Prostate gland (tissue), 2 donors: ENCODE data around the gene MEX3D. TPM values are rescaled to one million over a fixed set of nuclear protein-coding genes. Genes with fewer than 3 reads are reported as not detected.

Experiments
- DNase-seq: peaks from one replicate; pipeline ENCODE4 v3.0.0-alpha.2; 2019; ENCODE audit warnings: low spot score
- H3K27ac ChIP-seq, 2 donors: fragments of 200-600 bp; sonication (generic); 2 replicates each; pipeline ENCODE4 v1.5.1; 2017 to 2019
- H3K27me3 ChIP-seq: fragments of 200-600 bp; sonication (generic); replicated peaks from 2 replicates; pipeline ENCODE4 v1.5.1; 2019; ENCODE audit not compliant: insufficient read depth
- H3K36me3 ChIP-seq, 2 donors: fragments of 200-600 bp; sonication (generic); 1 replicate in 1 of 2; 2 replicates in 1 of 2; pipeline versions ENCODE4 v1.5.1 to v1.8.1; 2017 to 2019
- H3K4me1 ChIP-seq: fragments of 200-600 bp; sonication (generic); replicated peaks from 2 replicates; pipeline ENCODE4 v1.5.1; 2019
- H3K4me3 ChIP-seq, 2 donors: fragments of 200-600 bp; sonication (generic); 2 replicates each; pipeline ENCODE4 v1.5.1; 2017 to 2019
- H3K9me3 ChIP-seq: fragments of 200-600 bp; sonication (generic); 2 replicates; pipeline ENCODE4 v1.5.1; 2017
- POLR2A ChIP-seq: fragments of 450-650 bp; IDR thresholded peaks from one replicate; pipeline ENCODE4 v1.6.1; 2016; ENCODE audit warnings: antibody characterized with exemption, mild to moderate bottlenecking
- POLR2AphosphoS5 ChIP-seq: sonication (generic); formaldehyde crosslinking; IDR thresholded peaks from one replicate; pipeline ENCODE4 v1.6.1; 2017; ENCODE audit warnings: antibody characterized with exemption
- WGBS: methylation state at CpG from one replicate; pipeline ENCODE4 v1.1.5; 2018; 5-methylcytosine and 5-hydroxymethylcytosine counted together
- intact Hi-C: fragments of 100-400 bp; cut with DNase I; formaldehyde crosslinking; loops from one replicate; pipeline ENCODE4 v1.14.2; 2022
- total RNA-seq, 2 donors: library from RNA; depleted of rRNA; stranded (reverse); fragments of >200 nt; gene quantifications; one replicate each; pipeline ENCODE4 v1.1.0, GENCODE V29; 2016
- TF ChIP-seq, protein P1 (sequence below), 4 experiments: fragments of 200-600 bp in 2 of 4; fragments of 450-650 bp in 2 of 4; sonication (generic) in 2 of 4; IDR thresholded peaks; 1 replicate in 3 of 4; 2 replicates in 1 of 4; pipeline ENCODE4 v1.5.1; 2016 to 2019; ENCODE audit warnings: antibody characterized with exemption in 4 of 4, mild to moderate bottlenecking in 2 of 4, moderate library complexity in 2 of 4

The MEX3D gene
- total RNA-seq, 2 donors from 2014 or later = 60.6 to 87.0 TPM

DNA sequence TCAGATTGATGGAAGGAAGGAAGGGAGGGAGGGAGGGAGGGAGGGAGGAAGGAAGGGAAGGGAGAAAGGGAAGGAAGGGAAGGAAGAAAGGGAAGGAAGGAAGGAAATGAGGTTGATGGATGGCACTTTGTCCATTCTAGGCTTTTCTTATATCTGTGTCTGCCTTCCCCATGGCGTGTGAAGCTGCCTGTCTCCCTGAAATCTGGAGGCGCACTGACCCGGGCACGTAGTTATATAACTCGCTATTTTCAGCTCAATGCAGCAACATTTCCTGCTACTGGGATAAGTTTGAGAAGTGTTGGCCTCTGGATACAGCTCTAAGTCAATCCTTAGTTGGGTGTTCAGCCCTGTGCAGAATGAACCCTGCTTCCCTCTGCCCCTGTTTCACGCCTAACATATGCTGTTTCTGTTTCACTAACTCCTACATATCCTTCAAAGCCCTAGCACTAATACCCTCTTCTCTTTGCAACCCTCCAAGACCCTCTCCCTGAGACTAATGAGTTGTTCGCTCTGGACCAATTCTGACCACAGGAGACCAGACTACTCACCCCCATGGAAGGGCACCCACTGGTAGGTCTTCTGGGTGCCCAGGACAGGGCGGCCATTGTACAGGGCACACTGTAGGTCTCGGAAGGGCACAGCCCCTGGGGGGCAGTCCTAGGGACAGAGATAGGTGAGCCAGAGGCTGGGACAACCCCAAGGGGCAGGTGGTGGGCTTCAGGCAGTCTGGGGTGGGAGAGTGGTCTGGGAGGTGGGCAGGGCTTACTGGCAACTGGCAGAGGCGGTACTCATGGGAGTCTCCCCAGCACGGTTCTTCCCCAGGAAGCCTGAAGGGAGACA is 58.3 kb downstream of the MEX3D start:
- Histone ChIP-seq H3K36me3 (no peaks in the 10 kb centered on the region), H3K9me3 (no peaks in the 10 kb centered on the region), H3K27ac (no peak overlapping the region), H3K27me3 (peaks cover 3% of the 10 kb centered on the region), H3K4me1 (no peaks in the 10 kb centered on the region), H3K4me3 (no peak overlapping the region)
- intact Hi-C loops = no loop called here
- WGBS = 60% methylated on average over 11 of the region's 11 CpGs
- TF ChIP-seq, protein P1, sequence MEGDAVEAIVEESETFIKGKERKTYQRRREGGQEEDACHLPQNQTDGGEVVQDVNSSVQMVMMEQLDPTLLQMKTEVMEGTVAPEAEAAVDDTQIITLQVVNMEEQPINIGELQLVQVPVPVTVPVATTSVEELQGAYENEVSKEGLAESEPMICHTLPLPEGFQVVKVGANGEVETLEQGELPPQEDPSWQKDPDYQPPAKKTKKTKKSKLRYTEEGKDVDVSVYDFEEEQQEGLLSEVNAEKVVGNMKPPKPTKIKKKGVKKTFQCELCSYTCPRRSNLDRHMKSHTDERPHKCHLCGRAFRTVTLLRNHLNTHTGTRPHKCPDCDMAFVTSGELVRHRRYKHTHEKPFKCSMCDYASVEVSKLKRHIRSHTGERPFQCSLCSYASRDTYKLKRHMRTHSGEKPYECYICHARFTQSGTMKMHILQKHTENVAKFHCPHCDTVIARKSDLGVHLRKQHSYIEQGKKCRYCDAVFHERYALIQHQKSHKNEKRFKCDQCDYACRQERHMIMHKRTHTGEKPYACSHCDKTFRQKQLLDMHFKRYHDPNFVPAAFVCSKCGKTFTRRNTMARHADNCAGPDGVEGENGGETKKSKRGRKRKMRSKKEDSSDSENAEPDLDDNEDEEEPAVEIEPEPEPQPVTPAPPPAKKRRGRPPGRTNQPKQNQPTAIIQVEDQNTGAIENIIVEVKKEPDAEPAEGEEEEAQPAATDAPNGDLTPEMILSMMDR (IDR thresholded peaks at IDR 0.05) = no peak
- TF ChIP-seq POLR2AphosphoS5 (no peak), POLR2A (no peak)
- DNase-seq = no peak

DNA sequence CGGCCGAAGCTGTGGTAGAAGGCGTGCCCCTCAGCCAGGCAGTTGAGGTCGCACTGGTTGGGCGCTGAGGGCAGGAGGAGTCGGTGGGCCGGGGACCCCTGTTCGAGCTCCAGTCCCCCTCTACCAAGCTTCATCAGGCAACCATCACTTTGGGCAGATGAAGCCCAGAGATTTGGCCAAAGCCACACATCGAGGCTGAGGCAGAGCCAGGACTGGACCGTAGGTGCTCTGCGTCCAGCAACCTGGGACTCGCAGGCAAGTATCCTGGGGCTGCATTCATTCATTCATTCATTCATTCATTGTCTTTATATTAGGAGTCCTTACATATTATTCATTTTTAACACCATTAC is 59.6 kb downstream of the MEX3D start:
- no peaks in the 10 kb centered on the region for H3K9me3 ChIP-seq
- WGBS = 72% methylated on average over 4 of the region's 12 CpGs
- peaks cover 8% of the 10 kb centered on the region for H3K27me3 ChIP-seq
- TF ChIP-seq POLR2AphosphoS5 = no peak
- TF ChIP-seq POLR2A = no peak
- TF ChIP-seq, protein P1 (IDR thresholded peaks at IDR 0.05) = no peak
- no peak for DNase-seq
- H3K27ac ChIP-seq = peak overlapping the region; percentile 62 to 79
- H3K4me3 ChIP-seq = peak overlapping the region in 1 of 2 donors; percentile 22
- intact Hi-C loops = no loop called here
- no peaks in the 10 kb centered on the region for H3K4me1 ChIP-seq
- no peaks in the 10 kb centered on the region for H3K36me3 ChIP-seq

DNA sequence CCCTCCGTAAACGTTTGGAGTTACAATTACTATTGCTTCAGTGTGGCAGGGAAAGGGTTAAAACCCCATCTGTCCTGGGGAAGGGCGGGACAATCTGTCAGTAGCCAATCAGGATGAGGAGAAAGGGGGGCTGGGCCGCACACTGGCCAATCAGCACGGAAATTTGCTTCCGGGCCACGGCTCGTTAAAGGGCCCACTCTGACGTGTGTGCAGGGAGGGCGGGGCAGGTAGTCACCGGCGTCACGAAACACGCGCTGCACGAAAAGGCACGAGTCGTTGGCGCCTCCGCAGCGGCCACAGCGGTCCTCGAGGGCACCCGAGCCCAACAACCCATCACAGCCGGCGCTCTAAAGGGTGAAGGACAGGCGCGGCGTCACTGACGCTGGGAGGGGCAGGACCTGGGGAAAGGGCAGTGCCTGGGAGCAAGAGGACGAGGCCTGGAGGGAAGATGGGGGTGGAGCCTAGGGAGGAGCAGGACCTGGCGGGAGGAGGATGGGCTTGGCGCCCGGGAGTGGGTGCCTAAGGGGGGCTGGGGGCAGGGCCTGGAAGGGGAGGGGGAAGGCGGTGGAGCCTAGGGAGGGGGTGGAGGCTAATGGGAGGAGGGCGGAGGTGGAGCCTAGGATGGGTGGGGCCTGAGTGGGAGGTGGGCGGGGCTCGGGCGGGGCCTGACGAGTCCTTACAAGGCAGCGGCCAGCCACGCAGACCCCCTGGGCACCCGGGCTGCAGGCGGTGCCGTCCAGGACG is 60.2 kb downstream of the MEX3D start:
- no peaks in the 10 kb centered on the region for H3K4me1 ChIP-seq
- H3K36me3 ChIP-seq = no peaks in the 10 kb centered on the region
- H3K4me3 ChIP-seq = peak overlapping the region; percentile 22 to 26
- DNase-seq = peak; percentile 88
- H3K27me3 ChIP-seq = peaks cover 13% of the 10 kb centered on the region
- intact Hi-C loops = no loop called here
- TF ChIP-seq, protein P1 (IDR thresholded peaks at IDR 0.05) = no peak
- TF ChIP-seq POLR2AphosphoS5 (peak; percentile 94), POLR2A (peak; percentile 29)
- 1% methylated on average over 40 of the region's 46 CpGs for WGBS
- H3K27ac ChIP-seq = peak overlapping the region; percentile 62 to 79
- no peaks in the 10 kb centered on the region for H3K9me3 ChIP-seq

DNA sequence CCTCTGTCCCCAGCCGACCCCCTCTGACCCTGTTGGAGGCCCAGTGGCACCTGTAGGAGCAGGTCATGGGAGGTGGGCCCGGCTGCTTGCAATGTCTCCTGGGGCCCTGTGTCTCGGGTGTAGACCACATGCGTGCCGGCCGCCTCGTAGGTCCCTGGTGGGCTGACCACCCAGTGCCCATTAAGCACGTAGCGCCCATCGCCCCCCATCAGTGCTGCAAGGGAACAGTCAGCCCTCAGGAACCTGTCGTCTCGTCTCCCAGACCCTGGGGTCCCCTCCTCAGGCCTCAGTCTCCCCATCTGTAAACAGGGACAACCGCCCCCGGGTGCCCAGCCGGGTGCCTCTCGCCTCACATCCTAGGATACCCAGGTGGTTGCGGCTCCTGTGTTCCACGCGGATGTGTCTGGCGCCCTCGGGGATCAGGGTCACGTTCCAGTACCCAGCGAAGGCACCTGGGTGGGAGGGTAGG is 60.9 kb downstream of the MEX3D start:
- peak overlapping the region in 1 of 2 donors; percentile 79 for H3K27ac ChIP-seq
- 59% methylated on average over 18 of the region's 23 CpGs for WGBS
- H3K36me3 ChIP-seq = no peaks in the 10 kb centered on the region
- H3K4me1 ChIP-seq = no peaks in the 10 kb centered on the region
- DNase-seq = no peak
- peaks cover 17% of the 10 kb centered on the region for H3K27me3 ChIP-seq
- intact Hi-C loops = no loop called here
- no peak for TF ChIP-seq POLR2A
- TF ChIP-seq, protein P1 (IDR thresholded peaks at IDR 0.05) = no peak
- no peak for TF ChIP-seq POLR2AphosphoS5
- H3K4me3 ChIP-seq = no peak overlapping the region
- H3K9me3 ChIP-seq = no peaks in the 10 kb centered on the region
